ENCODE measurements around the gene FATE1. TPM values are rescaled to one million over a fixed set of nuclear protein-coding genes. Genes with fewer than 3 reads are reported as not detected.

FATE1 gene
- total RNA-seq, 1 donor from 2014 or later: not detected

DNA sequence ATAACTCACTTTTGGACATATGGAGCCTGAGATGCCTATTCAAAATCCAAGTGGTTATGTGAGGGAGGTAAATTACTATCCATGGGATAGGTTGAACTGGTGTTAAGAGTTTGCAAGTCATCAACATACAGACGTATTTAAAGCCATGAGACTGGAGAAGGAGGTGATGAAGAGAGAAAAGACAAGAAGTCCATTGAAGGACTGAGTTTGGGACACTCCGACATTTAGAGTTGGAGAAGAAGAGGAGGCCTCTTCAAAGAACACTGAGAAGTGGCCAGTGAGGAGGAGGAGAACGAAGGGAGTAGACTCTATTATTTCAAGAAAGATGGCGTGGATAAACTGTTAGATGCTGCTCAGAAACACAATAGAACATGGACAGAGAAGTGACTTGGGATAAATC, 18.6 kb downstream of the FATE1 start, which contains the start of gene CNGA2:
CNGA2 (plus strand) TSS at position 301 of the 400 bp plus-strand sequence. CDS start 3,738 bp downstream, outside the sequence.
- no peaks in the 10 kb centered on the region for H3K36me3 Mint-ChIP-seq (ENCODE audit: low read depth)

DNA sequence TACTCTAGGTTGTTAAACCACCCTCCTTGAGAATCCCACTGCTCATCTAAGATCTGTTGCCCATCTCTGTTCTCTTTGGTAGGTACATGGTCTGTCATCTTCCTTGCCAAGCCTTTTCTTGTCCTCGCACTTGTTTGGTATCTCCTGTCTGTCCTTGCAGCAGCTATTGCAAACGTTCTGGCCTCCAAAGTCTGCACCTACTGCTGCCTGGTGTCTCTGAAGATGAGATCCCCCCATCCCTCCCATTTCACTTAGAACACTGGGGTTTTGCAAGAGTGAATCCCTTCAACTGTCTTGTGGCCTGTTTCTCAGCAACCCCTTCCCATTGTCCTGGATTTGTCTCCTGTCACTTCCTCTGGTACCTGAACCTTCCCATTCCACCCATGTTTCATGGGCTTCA, 19.4 kb downstream of the FATE1 start:
- Mint-ChIP-seq H3K27ac (no peak overlapping the region), H3K27me3 (peaks cover 4% of the 10 kb centered on the region), H3K36me3 (ENCODE audit: low read depth) (no peaks in the 10 kb centered on the region), H3K9me3 (no peaks in the 10 kb centered on the region), H3K4me3 (no peak overlapping the region), H3K4me1 (no peaks in the 10 kb centered on the region)
- CTCF ChIA-PET: no interaction called here
- intact Hi-C loops (cut with micrococcal nuclease): no loop called here
- DNase-seq (no peak), ATAC-seq (ENCODE audit: low read depth) (no peak)
- POLR2A ChIA-PET: no interaction called here
- TF ChIP-seq, protein P1, sequence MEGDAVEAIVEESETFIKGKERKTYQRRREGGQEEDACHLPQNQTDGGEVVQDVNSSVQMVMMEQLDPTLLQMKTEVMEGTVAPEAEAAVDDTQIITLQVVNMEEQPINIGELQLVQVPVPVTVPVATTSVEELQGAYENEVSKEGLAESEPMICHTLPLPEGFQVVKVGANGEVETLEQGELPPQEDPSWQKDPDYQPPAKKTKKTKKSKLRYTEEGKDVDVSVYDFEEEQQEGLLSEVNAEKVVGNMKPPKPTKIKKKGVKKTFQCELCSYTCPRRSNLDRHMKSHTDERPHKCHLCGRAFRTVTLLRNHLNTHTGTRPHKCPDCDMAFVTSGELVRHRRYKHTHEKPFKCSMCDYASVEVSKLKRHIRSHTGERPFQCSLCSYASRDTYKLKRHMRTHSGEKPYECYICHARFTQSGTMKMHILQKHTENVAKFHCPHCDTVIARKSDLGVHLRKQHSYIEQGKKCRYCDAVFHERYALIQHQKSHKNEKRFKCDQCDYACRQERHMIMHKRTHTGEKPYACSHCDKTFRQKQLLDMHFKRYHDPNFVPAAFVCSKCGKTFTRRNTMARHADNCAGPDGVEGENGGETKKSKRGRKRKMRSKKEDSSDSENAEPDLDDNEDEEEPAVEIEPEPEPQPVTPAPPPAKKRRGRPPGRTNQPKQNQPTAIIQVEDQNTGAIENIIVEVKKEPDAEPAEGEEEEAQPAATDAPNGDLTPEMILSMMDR (IDR thresholded peaks at IDR 0.05): no peak

More for the DNA sequence above, 18.6 kb downstream of the FATE1 start, which contains the start of gene CNGA2:
- Mint-ChIP-seq H3K9me3 (no peaks in the 10 kb centered on the region), H3K4me3 (no peak within 1 kb of the TSS), H3K27me3 (peaks cover 4% of the 10 kb centered on the region), H3K27ac (no peak within 1 kb of the TSS), H3K4me1 (no peaks in the 10 kb centered on the region)
- ChIA-PET POLR2A (no interaction called here), CTCF (no interaction called here)
- TF ChIP-seq, protein P1 (IDR thresholded peaks at IDR 0.05): no peak
- ATAC-seq (ENCODE audit: low read depth): no peak
- intact Hi-C loops (cut with micrococcal nuclease): no loop called here
- no peak for DNase-seq

DNA sequence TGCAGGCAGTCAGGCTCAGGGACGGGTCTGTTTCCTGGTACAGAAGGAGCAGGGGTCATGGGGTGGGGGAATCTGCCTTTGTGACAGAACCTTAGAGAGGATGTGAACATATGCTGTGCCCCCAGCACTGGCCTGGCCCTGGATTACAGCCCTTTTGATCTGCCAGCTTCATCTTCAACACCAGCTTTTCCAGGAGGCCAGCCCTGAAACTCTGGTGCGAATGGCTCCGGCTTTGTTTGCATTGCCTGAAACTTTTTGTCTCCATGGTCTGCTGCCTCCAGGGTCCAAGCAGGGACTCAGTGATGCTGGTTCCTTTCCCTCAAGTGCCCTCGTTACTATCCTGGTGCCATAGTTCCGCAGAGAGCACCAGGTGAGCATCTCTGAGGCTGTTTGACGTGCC, 20.9 kb downstream of the FATE1 start:
- no peak for ATAC-seq (ENCODE audit: low read depth)
- Mint-ChIP-seq H3K4me1 (no peaks in the 10 kb centered on the region), H3K27ac (no peak overlapping the region), H3K4me3 (no peak overlapping the region), H3K27me3 (peaks cover 4% of the 10 kb centered on the region), H3K36me3 (ENCODE audit: low read depth) (no peaks in the 10 kb centered on the region), H3K9me3 (no peaks in the 10 kb centered on the region)
- POLR2A ChIA-PET: no interaction called here
- CTCF ChIA-PET: no interaction called here
- intact Hi-C loops (cut with micrococcal nuclease): no loop called here
- TF ChIP-seq, protein P1 (IDR thresholded peaks at IDR 0.05): no peak
- no peak for DNase-seq

DNA sequence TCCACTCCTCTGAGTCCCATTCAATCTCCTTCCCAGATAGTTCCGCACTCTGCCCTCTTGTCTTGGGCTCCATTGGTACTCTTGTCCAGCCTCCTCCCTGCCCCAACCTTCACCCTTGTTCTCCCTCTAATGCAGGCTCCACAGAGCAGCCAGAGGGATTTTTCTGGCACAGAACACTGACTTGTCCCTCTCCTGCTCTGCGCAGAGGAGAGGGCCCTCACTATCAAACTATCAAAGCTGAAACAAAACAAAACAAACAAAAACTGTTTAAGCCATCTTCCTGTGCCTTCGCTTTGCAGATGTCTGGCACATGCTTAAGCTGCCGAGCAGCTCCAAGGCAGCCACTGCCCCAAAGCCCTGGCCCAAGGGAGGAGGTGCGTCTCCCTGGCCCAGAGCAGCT, 21.7 kb downstream of the FATE1 start:
- ChIA-PET POLR2A (no interaction called here), CTCF (no interaction called here)
- Mint-ChIP-seq H3K9me3 (no peaks in the 10 kb centered on the region), H3K36me3 (ENCODE audit: low read depth) (no peaks in the 10 kb centered on the region), H3K27me3 (peaks cover 4% of the 10 kb centered on the region), H3K4me1 (no peaks in the 10 kb centered on the region), H3K4me3 (no peak overlapping the region), H3K27ac (no peak overlapping the region)
- intact Hi-C loops (cut with micrococcal nuclease): no loop called here
- DNase-seq: no peak
- no peak for ATAC-seq (ENCODE audit: low read depth)
- TF ChIP-seq, protein P1 (IDR thresholded peaks at IDR 0.05): no peak

DNA sequence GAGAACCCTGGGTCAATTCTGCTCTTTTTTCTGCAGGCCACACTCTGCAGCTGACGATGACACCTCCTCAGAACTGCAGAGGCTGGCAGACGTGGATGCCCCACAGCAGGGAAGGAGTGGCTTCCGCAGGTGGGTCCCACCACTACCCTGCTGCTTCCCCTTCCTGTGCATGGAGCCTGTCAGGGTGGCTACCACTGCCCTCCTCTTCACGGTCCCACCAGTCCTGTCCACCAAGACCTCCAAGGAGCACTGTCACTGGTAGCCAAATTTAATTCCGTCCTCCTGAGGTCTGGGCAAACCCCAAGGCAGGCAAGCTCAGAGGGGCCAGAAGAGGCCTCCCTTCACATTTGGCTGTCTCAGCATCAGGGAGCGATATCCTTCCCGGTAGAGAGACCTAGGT, 22.9 kb downstream of the FATE1 start:
- Mint-ChIP-seq H3K27ac (no peak overlapping the region), H3K4me3 (no peak overlapping the region), H3K27me3 (peaks cover 4% of the 10 kb centered on the region), H3K9me3 (no peaks in the 10 kb centered on the region), H3K4me1 (no peaks in the 10 kb centered on the region), H3K36me3 (ENCODE audit: low read depth) (no peaks in the 10 kb centered on the region)
- DNase-seq (no peak), ATAC-seq (ENCODE audit: low read depth) (no peak)
- TF ChIP-seq, protein P1 (IDR thresholded peaks at IDR 0.05): no peak
- intact Hi-C loops (cut with micrococcal nuclease): no loop called here
- ChIA-PET POLR2A (no interaction called here), CTCF (no interaction called here)

Data from activated B cell treated with CpG ODN at 0.5 μM for 24 hours (primary cell).